HUDEP-2 (cell line): ENCODE measurements around the gene PRRT3.
A peak's percentile ranks its signal among the peaks of the same experiment; 100 is the strongest.

ENCODE experiments used
- DNase-seq, 76 experiments: peaks; one replicate each; lab custom pipeline; 2025; ENCODE audit not compliant: unreplicated experiment in 76 of 76; lab: John Stamatoyannopoulos, UW

PRRT3 gene

GRCh38 chr3:9951962-9952805 is at the start of gene PRRT3:
PRRT3 (minus strand) TSS chr3:9952408; CDS start chr3:9950115, 2,293 bp downstream.
- DNase-seq = peak in 11 of 76 experiments; percentile 5 to 29 (median 10)

GRCh38 chr3:10000686-10001085 is 48.5 kb upstream of the PRRT3 start:
- DNase-seq = no peak

GRCh38 chr3:9994086-9994844 is 42.1 kb upstream of the PRRT3 start:
- DNase-seq = no peak

- peak in 4 of 76 experiments; percentile 38 to 69 (median 47) for DNase-seq
Observed at GRCh38 chr3:9986230-9986725, 34.1 kb upstream of the PRRT3 start.

GRCh38 chr3:9980251-9980650 is 28.0 kb upstream of the PRRT3 start:
- no peak for DNase-seq

- peak in 36 of 76 experiments; percentile 2 to 73 (median 30) for DNase-seq
Observed at GRCh38 chr3:9978710-9979305, 26.6 kb upstream of the PRRT3 start.

- peak in 71 of 76 experiments; percentile 28 to 91 (median 72) for DNase-seq
Observed at GRCh38 chr3:9976721-9977709, 24.8 kb upstream of the PRRT3 start.

GRCh38 chr3:9970020-9970652 is 17.9 kb upstream of the PRRT3 start:
- no peak for DNase-seq

- DNase-seq = no peak
Observed at GRCh38 chr3:9969632-9970019, 17.4 kb upstream of the PRRT3 start.

GRCh38 chr3:9966841-9967240 is 14.6 kb upstream of the PRRT3 start:
- DNase-seq = no peak

- no peak for DNase-seq
Observed at GRCh38 chr3:9965200-9965875, 13.1 kb upstream of the PRRT3 start.

GRCh38 chr3:9957214-9957613 is 5.0 kb upstream of the PRRT3 start:
- DNase-seq = peak in 4 of 76 experiments; percentile 1 to 23 (median 8)

GRCh38 chr3:9955611-9956352 is 3.6 kb upstream of the PRRT3 start:
- DNase-seq = no peak

- no peak for DNase-seq
Observed at GRCh38 chr3:9955067-9955502, 2.9 kb upstream of the PRRT3 start.

- no peak for DNase-seq
Observed at GRCh38 chr3:9951598-9951961, 628 bp downstream of the PRRT3 start.

GRCh38 chr3:9951126-9951525 is 1.1 kb downstream of the PRRT3 start:
- no peak for DNase-seq

- DNase-seq = peak in 1 of 76 experiments; percentile 17
Observed at GRCh38 chr3:9949626-9950025, 2.6 kb downstream of the PRRT3 start.

- DNase-seq = no peak
Observed at GRCh38 chr3:9949115-9949514, 3.1 kb downstream of the PRRT3 start.
